NCI-H1417 (cell line): ENCODE results near the gene PRSS12.
A peak's percentile ranks its signal among the peaks of the same experiment; 100 is the strongest.
"Not testable (repeated sequence)": the region's sequence is repeated elsewhere in the genome, so short reads cannot be mapped to it uniquely, and the experiment has no call there.

Source experiments
- DNase-seq, 3 experiments: peaks; one replicate each; lab custom pipeline; 2025; lab: John Stamatoyannopoulos, UW

The PRSS12 gene

GRCh38 chr4:118352843-118353533 lies at the start of gene PRSS12:
Gene PRSS12, minus strand, starts transcription at chr4:118353003. Its CDS starts 283 bp downstream, at chr4:118352720.
- peak; percentile 37 to 83 (median 81) for DNase-seq

GRCh38 chr4:118400356-118400755 lies 47.6 kb upstream of the PRSS12 start:
- DNase-seq = no peak

GRCh38 chr4:118399883-118400282 lies 47.1 kb upstream of the PRSS12 start:
- peak; percentile 4 to 66 (median 25) for DNase-seq

- peak in 1 of 3 experiments; percentile 36 for DNase-seq
These were observed 45.7 kb upstream of the PRSS12 start for GRCh38 chr4:118398226-118399090.

GRCh38 chr4:118397623-118397979 lies 44.8 kb upstream of the PRSS12 start:
- DNase-seq = no peak

GRCh38 chr4:118396881-118397622 lies 44.2 kb upstream of the PRSS12 start:
- DNase-seq = peak; percentile 5 to 40 (median 19)

GRCh38 chr4:118395057-118395644 lies 42.3 kb upstream of the PRSS12 start:
- DNase-seq = no peak

GRCh38 chr4:118392509-118392908 lies 39.7 kb upstream of the PRSS12 start:
- not testable (repeated sequence) for DNase-seq

- no peak for DNase-seq
These were observed 37.3 kb upstream of the PRSS12 start for GRCh38 chr4:118390121-118390520.

- DNase-seq = no peak
These were observed 36.9 kb upstream of the PRSS12 start for GRCh38 chr4:118389721-118390120.

- DNase-seq = no peak
These were observed 35.8 kb upstream of the PRSS12 start for GRCh38 chr4:118388606-118389005.

GRCh38 chr4:118381902-118382301 lies 29.1 kb upstream of the PRSS12 start:
- no peak for DNase-seq

- no peak for DNase-seq
These were observed 20.9 kb upstream of the PRSS12 start for GRCh38 chr4:118373614-118374255.

GRCh38 chr4:118372251-118372650 lies 19.4 kb upstream of the PRSS12 start:
- DNase-seq = no peak

GRCh38 chr4:118369231-118369630 lies 16.4 kb upstream of the PRSS12 start:
- no peak for DNase-seq

- peak; percentile 44 to 86 (median 62) for DNase-seq
These were observed 15.1 kb upstream of the PRSS12 start for GRCh38 chr4:118367872-118368271.

GRCh38 chr4:118367361-118367760 lies 14.6 kb upstream of the PRSS12 start:
- DNase-seq = no peak

- DNase-seq = no peak
These were observed 10.4 kb upstream of the PRSS12 start for GRCh38 chr4:118363166-118363565.

- no peak for DNase-seq
These were observed 8.4 kb upstream of the PRSS12 start for GRCh38 chr4:118361192-118361591.

- DNase-seq = no peak
These were observed 7.3 kb upstream of the PRSS12 start for GRCh38 chr4:118360106-118360505.

- peak in 1 of 3 experiments; percentile 13 for DNase-seq
These were observed 4.8 kb upstream of the PRSS12 start for GRCh38 chr4:118357601-118358000.

GRCh38 chr4:118356731-118357130 lies 3.9 kb upstream of the PRSS12 start:
- DNase-seq = no peak
